ENCODE measurements around the gene RNASE9.

The RNASE9 gene

GRCh38 chr14:20560961-20561360 is at the start of gene RNASE9:
TSS of gene RNASE9 (minus strand) at chr14:20561047.
- Histone ChIP-seq H3K9me3 (ENCODE audit: low read length) (no peaks in the 10 kb centered on the region), H3K27me3 (ENCODE audit: control insufficient read depth in 1 of 2, insufficient read depth in 2 of 2, low read length in 2 of 2) (no peaks in the 10 kb centered on the region), H3K4me1 (ENCODE audit: insufficient read depth, low read length) (no peaks in the 10 kb centered on the region), H3K27ac (ENCODE audit: low read depth, low read length) (no peak within 1 kb of the TSS), H3K4me3 (ENCODE audit: low read depth in 1 of 2, low read length in 2 of 2) (no peak within 1 kb of the TSS), H3K9ac (ENCODE audit: low read length) (no peak within 1 kb of the TSS), H3K36me3 (ENCODE audit: insufficient read depth, low read length) (no peaks in the 10 kb centered on the region)

DNA sequence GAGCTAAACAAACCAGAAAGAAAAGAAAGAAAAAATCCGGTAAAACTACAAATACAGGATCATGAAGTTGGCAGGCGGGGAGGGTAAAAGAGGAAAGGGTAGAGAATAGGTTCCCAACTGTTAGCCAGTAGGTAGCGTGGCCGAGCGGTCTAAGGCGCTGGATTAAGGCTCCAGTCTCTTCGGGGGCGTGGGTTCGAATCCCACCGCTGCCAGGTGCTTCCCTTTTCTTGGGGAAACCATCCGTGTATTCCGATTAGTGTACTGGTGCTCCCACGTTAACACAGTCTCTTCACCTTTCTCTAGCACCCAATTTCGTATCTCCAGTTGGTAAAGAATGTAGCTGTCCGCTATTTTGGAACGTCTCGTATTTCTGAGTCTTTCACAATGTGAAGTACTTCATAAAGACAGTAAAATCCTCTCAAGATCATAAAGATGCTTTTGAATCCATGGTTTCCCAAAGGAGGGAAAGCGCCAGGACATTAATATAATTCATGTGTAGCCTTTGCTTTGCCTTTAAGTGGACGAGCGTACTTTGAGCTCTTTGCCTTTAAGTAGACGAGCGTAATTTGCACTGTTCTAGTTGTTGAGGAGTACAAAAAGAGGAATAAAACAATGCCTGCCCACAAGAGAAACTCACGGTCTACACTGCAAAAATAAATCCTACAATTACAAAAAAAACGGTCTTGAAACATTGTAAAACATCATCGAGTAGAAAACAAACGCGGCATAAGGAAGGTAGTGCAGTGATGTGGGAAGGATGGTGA is 49.3 kb upstream of the RNASE9 start:
- H3K4me1 ChIP-seq (ENCODE audit: insufficient read depth, low read length), result peaks cover 15% of the 10 kb centered on the region
- H3K4me3 ChIP-seq (ENCODE audit: low read depth in 1 of 2, low read length in 2 of 2), result peak overlapping the region; percentile 46 to 88
- peak overlapping the region; percentile 51 for H3K9ac ChIP-seq (ENCODE audit: low read length)
- H3K27me3 ChIP-seq (ENCODE audit: control insufficient read depth in 1 of 2, insufficient read depth in 2 of 2, low read length in 2 of 2), result no peaks in the 10 kb centered on the region
- H3K9me3 ChIP-seq (ENCODE audit: low read length), result no peaks in the 10 kb centered on the region
- peak overlapping the region; percentile 29 for H3K27ac ChIP-seq (ENCODE audit: low read depth, low read length)
- no peaks in the 10 kb centered on the region for H3K36me3 ChIP-seq (ENCODE audit: insufficient read depth, low read length)

- peak overlapping the region; percentile 46 to 88 for H3K4me3 ChIP-seq (ENCODE audit: low read depth in 1 of 2, low read length in 2 of 2)
- H3K9ac ChIP-seq (ENCODE audit: low read length), result peak overlapping the region; percentile 51
- H3K27me3 ChIP-seq (ENCODE audit: control insufficient read depth in 1 of 2, insufficient read depth in 2 of 2, low read length in 2 of 2), result no peaks in the 10 kb centered on the region
- H3K36me3 ChIP-seq (ENCODE audit: insufficient read depth, low read length), result no peaks in the 10 kb centered on the region
- H3K4me1 ChIP-seq (ENCODE audit: insufficient read depth, low read length), result peaks cover 8% of the 10 kb centered on the region
- H3K27ac ChIP-seq (ENCODE audit: low read depth, low read length), result peak overlapping the region; percentile 29
- no peaks in the 10 kb centered on the region for H3K9me3 ChIP-seq (ENCODE audit: low read length)
These were observed 48.6 kb upstream of the RNASE9 start for GRCh38 chr14:20609215-20610001.

- Histone ChIP-seq H3K4me1 (ENCODE audit: insufficient read depth, low read length) (peaks cover 8% of the 10 kb centered on the region), H3K9me3 (ENCODE audit: low read length) (no peaks in the 10 kb centered on the region), H3K4me3 (ENCODE audit: low read depth in 1 of 2, low read length in 2 of 2) (no peak overlapping the region), H3K27ac (ENCODE audit: low read depth, low read length) (no peak overlapping the region), H3K9ac (ENCODE audit: low read length) (peak overlapping the region; percentile 51), H3K36me3 (ENCODE audit: insufficient read depth, low read length) (no peaks in the 10 kb centered on the region), H3K27me3 (ENCODE audit: control insufficient read depth in 1 of 2, insufficient read depth in 2 of 2, low read length in 2 of 2) (no peaks in the 10 kb centered on the region)
These were observed 47.7 kb upstream of the RNASE9 start for GRCh38 chr14:20608383-20609110.

DNA sequence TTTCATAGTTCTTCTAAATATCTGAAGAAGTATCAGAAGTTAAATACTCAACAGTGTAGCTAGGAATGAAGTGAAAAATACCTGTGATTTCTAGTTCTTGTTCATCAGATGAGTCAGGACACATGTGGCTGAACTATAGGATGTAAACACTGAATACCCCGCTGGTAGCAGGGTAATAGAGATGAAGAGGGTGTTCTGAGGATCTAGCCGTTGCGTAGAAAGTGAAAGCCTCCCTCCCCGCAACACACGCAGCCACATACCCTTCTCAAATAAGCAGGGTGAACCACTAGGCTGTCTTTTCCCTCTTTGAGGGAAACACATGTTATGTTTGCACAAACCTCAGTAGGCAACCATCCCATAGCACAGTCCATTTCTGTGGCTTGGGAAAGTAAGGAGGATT is 46.8 kb upstream of the RNASE9 start:
- Histone ChIP-seq H3K27ac (ENCODE audit: low read depth, low read length) (no peak overlapping the region), H3K4me3 (ENCODE audit: low read depth in 1 of 2, low read length in 2 of 2) (no peak overlapping the region), H3K36me3 (ENCODE audit: insufficient read depth, low read length) (no peaks in the 10 kb centered on the region), H3K4me1 (ENCODE audit: insufficient read depth, low read length) (peaks cover 8% of the 10 kb centered on the region), H3K9me3 (ENCODE audit: low read length) (no peaks in the 10 kb centered on the region), H3K9ac (ENCODE audit: low read length) (no peak overlapping the region), H3K27me3 (ENCODE audit: control insufficient read depth in 1 of 2, insufficient read depth in 2 of 2, low read length in 2 of 2) (no peaks in the 10 kb centered on the region)

GRCh38 chr14:20606902-20607242 is 46.0 kb upstream of the RNASE9 start:
- Histone ChIP-seq H3K4me3 (ENCODE audit: low read depth in 1 of 2, low read length in 2 of 2) (no peak overlapping the region), H3K36me3 (ENCODE audit: insufficient read depth, low read length) (no peaks in the 10 kb centered on the region), H3K9ac (ENCODE audit: low read length) (no peak overlapping the region), H3K9me3 (ENCODE audit: low read length) (no peaks in the 10 kb centered on the region), H3K4me1 (ENCODE audit: insufficient read depth, low read length) (peaks cover 8% of the 10 kb centered on the region), H3K27me3 (ENCODE audit: control insufficient read depth in 1 of 2, insufficient read depth in 2 of 2, low read length in 2 of 2) (no peaks in the 10 kb centered on the region), H3K27ac (ENCODE audit: low read depth, low read length) (no peak overlapping the region)

GRCh38 chr14:20606190-20606901 is 45.5 kb upstream of the RNASE9 start:
- H3K36me3 ChIP-seq (ENCODE audit: insufficient read depth, low read length), result no peaks in the 10 kb centered on the region
- H3K4me3 ChIP-seq (ENCODE audit: low read depth in 1 of 2, low read length in 2 of 2), result no peak overlapping the region
- no peaks in the 10 kb centered on the region for H3K27me3 ChIP-seq (ENCODE audit: control insufficient read depth in 1 of 2, insufficient read depth in 2 of 2, low read length in 2 of 2)
- H3K9me3 ChIP-seq (ENCODE audit: low read length), result no peaks in the 10 kb centered on the region
- H3K9ac ChIP-seq (ENCODE audit: low read length), result no peak overlapping the region
- H3K27ac ChIP-seq (ENCODE audit: low read depth, low read length), result no peak overlapping the region
- peaks cover 8% of the 10 kb centered on the region for H3K4me1 ChIP-seq (ENCODE audit: insufficient read depth, low read length)

- no peak overlapping the region for H3K4me3 ChIP-seq (ENCODE audit: low read depth in 1 of 2, low read length in 2 of 2)
- H3K36me3 ChIP-seq (ENCODE audit: insufficient read depth, low read length), result no peaks in the 10 kb centered on the region
- no peaks in the 10 kb centered on the region for H3K27me3 ChIP-seq (ENCODE audit: control insufficient read depth in 1 of 2, insufficient read depth in 2 of 2, low read length in 2 of 2)
These were observed 43.2 kb upstream of the RNASE9 start for GRCh38 chr14:20603813-20604690.

DNA sequence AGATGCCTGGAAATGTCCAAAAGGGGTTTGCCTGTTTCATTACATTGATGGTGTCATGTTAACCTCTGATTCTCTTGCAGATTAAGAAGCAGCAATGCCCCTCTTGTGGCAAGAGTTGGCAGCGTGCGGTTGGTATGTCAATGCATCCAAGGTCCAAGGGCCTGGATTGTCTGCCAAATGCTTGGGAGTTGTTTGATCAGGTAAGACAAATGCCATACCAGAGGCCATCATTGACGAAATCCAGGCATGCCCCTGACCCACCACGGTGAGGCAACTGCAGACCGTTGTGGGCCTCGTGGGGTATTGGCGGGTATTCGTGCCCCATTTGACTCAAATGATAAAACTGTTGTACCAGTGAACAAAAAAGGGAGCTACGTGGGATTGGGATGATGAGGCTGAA is 41.7 kb upstream of the RNASE9 start:
- Histone ChIP-seq H3K4me1 (ENCODE audit: insufficient read depth, low read length) (no peaks in the 10 kb centered on the region), H3K9me3 (ENCODE audit: low read length) (no peaks in the 10 kb centered on the region), H3K36me3 (ENCODE audit: insufficient read depth, low read length) (no peaks in the 10 kb centered on the region), H3K9ac (ENCODE audit: low read length) (no peak overlapping the region), H3K27me3 (ENCODE audit: control insufficient read depth in 1 of 2, insufficient read depth in 2 of 2, low read length in 2 of 2) (no peaks in the 10 kb centered on the region), H3K27ac (ENCODE audit: low read depth, low read length) (no peak overlapping the region), H3K4me3 (ENCODE audit: low read depth in 1 of 2, low read length in 2 of 2) (no peak overlapping the region)

More at GRCh38 chr14:20603813-20604690, 43.2 kb upstream of the RNASE9 start:
- Histone ChIP-seq H3K9me3 (ENCODE audit: low read length) (no peaks in the 10 kb centered on the region), H3K27ac (ENCODE audit: low read depth, low read length) (no peak overlapping the region), H3K4me1 (ENCODE audit: insufficient read depth, low read length) (no peaks in the 10 kb centered on the region), H3K9ac (ENCODE audit: low read length) (no peak overlapping the region)

DNA sequence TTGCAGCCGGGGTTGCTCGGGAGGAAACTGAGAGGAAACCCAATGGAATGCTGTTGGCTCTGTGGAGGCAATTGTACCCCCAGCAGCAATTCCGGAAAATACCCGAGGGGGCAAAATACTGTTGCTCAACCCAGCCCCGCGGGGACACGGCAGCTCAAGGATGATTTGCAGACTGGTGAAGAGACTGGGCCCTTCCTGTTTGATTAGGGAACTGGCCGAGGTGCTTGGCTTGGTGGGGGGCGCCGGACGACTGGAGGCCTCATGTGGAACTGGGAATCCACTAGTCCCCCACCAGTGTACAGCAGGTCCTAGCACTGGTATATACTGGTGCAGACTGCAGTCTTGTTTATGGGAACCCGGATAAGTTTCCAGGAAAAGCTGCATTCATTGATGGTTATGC is 40.7 kb upstream of the RNASE9 start:
- Histone ChIP-seq H3K27me3 (ENCODE audit: control insufficient read depth in 1 of 2, insufficient read depth in 2 of 2, low read length in 2 of 2) (no peaks in the 10 kb centered on the region), H3K4me1 (ENCODE audit: insufficient read depth, low read length) (no peaks in the 10 kb centered on the region), H3K9ac (ENCODE audit: low read length) (no peak overlapping the region), H3K4me3 (ENCODE audit: low read depth in 1 of 2, low read length in 2 of 2) (no peak overlapping the region), H3K36me3 (ENCODE audit: insufficient read depth, low read length) (no peaks in the 10 kb centered on the region), H3K9me3 (ENCODE audit: low read length) (no peaks in the 10 kb centered on the region), H3K27ac (ENCODE audit: low read depth, low read length) (no peak overlapping the region)

Measured in muscle layer of colon (tissue), 2 donors.